Measurements from ENCODE around the gene RBFA. TPM values are rescaled to one million over a fixed set of nuclear protein-coding genes. Genes with fewer than 3 reads are reported as not detected.

RBFA gene
- 29.1 to 32.3 TPM (median 31.4 TPM) in 5 replicates for total RNA-seq (2022; extraction: Qiagen RNA extraction)

GRCh38 chr18:80034068-80034851, at the start of gene RBFA:
Gene RBFA, plus strand, starts transcription at chr18:80034434. Its CDS starts 62 bp downstream, at chr18:80034496.

GRCh38 chr18:79988451-79989194, 45.6 kb upstream of the RBFA start, which contains the start of gene TXNL4A:
Gene TXNL4A, minus strand, starts transcription at chr18:79988563. Its CDS starts 171 bp downstream, at chr18:79988392.

Other genes starting within 250 kb of the RBFA start
- 0.06 TPM in 2 of 5 replicates, not detected in the others for gene KCNG2, start 236.5 kb upstream of the RBFA start, total RNA-seq (2022; extraction: Qiagen RNA extraction)
- gene SLC66A2, start 82.8 kb upstream of the RBFA start, total RNA-seq (2022; extraction: Qiagen RNA extraction) = 14.4 to 21.7 TPM (median 19.9 TPM) in 5 replicates
- 10.7 to 14.6 TPM (median 12.4 TPM) in 5 replicates for gene HSBP1L1, start 69.8 kb upstream of the RBFA start, total RNA-seq (2022; extraction: Qiagen RNA extraction)
- 90.8 to 163 TPM (median 140 TPM) in 5 replicates for gene TXNL4A, start 45.9 kb upstream of the RBFA start, total RNA-seq (2022; extraction: Qiagen RNA extraction)
- gene ADNP2, start 74.8 kb downstream of the RBFA start, total RNA-seq (2022; extraction: Qiagen RNA extraction) = 10.4 to 13.2 TPM (median 11.0 TPM) in 5 replicates
- gene PARD6G, start 213.1 kb downstream of the RBFA start, total RNA-seq (2022; extraction: Qiagen RNA extraction) = 1.4 to 3.5 TPM (median 3.4 TPM) in 5 replicates